ENCODE results near the gene BNIP2.

The BNIP2 gene

GRCh38 chr15:59636184-59636583 is 52.9 kb downstream of the BNIP2 start:
- DNase-seq (ENCODE audit: low spot score): no peak

- no peak for DNase-seq (ENCODE audit: low spot score)
These were observed 56.4 kb downstream of the BNIP2 start for GRCh38 chr15:59632714-59633113.

- peak; percentile 55 for DNase-seq (ENCODE audit: low spot score)
These were observed 66.8 kb downstream of the BNIP2 start for GRCh38 chr15:59622289-59622688.

GRCh38 chr15:59618406-59618805 is 70.7 kb downstream of the BNIP2 start:
- no peak for DNase-seq (ENCODE audit: low spot score)

GRCh38 chr15:59616379-59616778 is 72.7 kb downstream of the BNIP2 start:
- no peak for DNase-seq (ENCODE audit: low spot score)

- no peak for DNase-seq (ENCODE audit: low spot score)
These were observed 73.5 kb downstream of the BNIP2 start for GRCh38 chr15:59615661-59616060.

GRCh38 chr15:59614153-59614552 is 75.0 kb downstream of the BNIP2 start:
- no peak for DNase-seq (ENCODE audit: low spot score)

- DNase-seq (ENCODE audit: low spot score): no peak
These were observed 77.6 kb downstream of the BNIP2 start, which contains the start of gene GCNT3 for GRCh38 chr15:59611276-59612260. Gene GCNT3, plus strand, starts transcription at chr15:59611783. Its CDS starts 6,456 bp downstream, at chr15:59618239.

- DNase-seq (ENCODE audit: low spot score): no peak
These were observed 79.1 kb downstream of the BNIP2 start for GRCh38 chr15:59609730-59610712.

All from germinal center (tissue), 1 donor.